Liver (tissue), 9 donors: Measurements from ENCODE around the gene POU6F2. TPM values are rescaled to one million over a fixed set of nuclear protein-coding genes. Genes with fewer than 3 reads are reported as not detected.

Experiments
- DNase-seq: peaks from one replicate; pipeline ENCODE4 v3.0.0-alpha.2; 2017; ENCODE audit warnings: low spot score
- H3K27ac ChIP-seq, 2 donors: one replicate each; pipeline ENCODE4 v1.7.0; 2013; ENCODE audit warnings: inconsistent platforms in 2 of 2, low read length in 2 of 2, control low read depth in 1 of 2, low read depth in 1 of 2, mild to moderate bottlenecking in 1 of 2
- H3K27me3 ChIP-seq, 4 donors: one replicate each; pipeline versions ENCODE4 v1.6.1 to v1.7.0; 2013; ENCODE audit warnings: low read length in 3 of 4, inconsistent platforms in 1 of 4, mild to moderate bottlenecking in 1 of 4, moderate library complexity in 1 of 4; ENCODE audit not compliant: control insufficient read depth in 4 of 4, insufficient read depth in 4 of 4
- H3K36me3 ChIP-seq, 4 donors: one replicate each; pipeline versions ENCODE4 v1.6.1 to v1.7.0; 2013; ENCODE audit warnings: low read length in 3 of 4, mild to moderate bottlenecking in 3 of 4, low read depth in 1 of 4, moderate library complexity in 1 of 4; ENCODE audit not compliant: control insufficient read depth in 4 of 4, insufficient read depth in 3 of 4
- H3K4me1 ChIP-seq, 4 donors: one replicate each; pipeline versions ENCODE4 v1.6.1 to v1.7.0; 2013; ENCODE audit warnings: low read length in 3 of 4, mild to moderate bottlenecking in 3 of 4, moderate library complexity in 1 of 4; ENCODE audit not compliant: control insufficient read depth in 4 of 4, insufficient read depth in 4 of 4
- H3K4me3 ChIP-seq, 3 donors: one replicate each; pipeline versions ENCODE4 v1.6.1 to v1.7.0; 2013; ENCODE audit warnings: low read length in 3 of 3, control low read depth in 1 of 3, low read depth in 1 of 3, mild to moderate bottlenecking in 1 of 3
- H3K9ac ChIP-seq, 2 donors: one replicate each; pipeline ENCODE4 v1.7.0; 2013; ENCODE audit warnings: low read length in 2 of 2, mild to moderate bottlenecking in 2 of 2, moderate library complexity in 2 of 2, control low read depth in 1 of 2, low read depth in 1 of 2
- H3K9me3 ChIP-seq, 4 donors: one replicate each; pipeline versions ENCODE4 v1.6.1 to v1.7.0; 2013; ENCODE audit warnings: low read length in 3 of 4; ENCODE audit not compliant: control insufficient read depth in 4 of 4
- GABPA ChIP-seq, 2 donors: IDR thresholded peaks in 1 of 2; conservative IDR thresholded peaks in 1 of 2; 2 replicates each; pipeline ENCODE4 v1.6.1; 2016; ENCODE audit warnings: antibody characterized with exemption in 2 of 2, mild to moderate bottlenecking in 1 of 2, moderate library complexity in 1 of 2
- HNF4G ChIP-seq: IDR thresholded peaks from 2 replicates; pipeline ENCODE4 v1.6.1; 2016; ENCODE audit warnings: antibody characterized with exemption
- JUND ChIP-seq, 2 donors: IDR thresholded peaks; 2 replicates each; pipeline ENCODE4 v1.6.1; 2016; ENCODE audit warnings: antibody characterized with exemption in 2 of 2
- RAD21 ChIP-seq, 2 donors: IDR thresholded peaks; 2 replicates each; pipeline ENCODE4 v1.6.1; 2016; ENCODE audit warnings: antibody characterized with exemption in 2 of 2, mild to moderate bottlenecking in 2 of 2
- RXRA ChIP-seq, 2 donors: IDR thresholded peaks; 2 replicates each; pipeline ENCODE4 v1.6.1; 2017 to 2018; ENCODE audit warnings: antibody characterized with exemption in 2 of 2, mild to moderate bottlenecking in 1 of 2
- SP1 ChIP-seq: IDR thresholded peaks from 2 replicates; pipeline ENCODE4 v1.6.1; 2018; ENCODE audit warnings: antibody characterized with exemption, mild to moderate bottlenecking
- ZBTB33 ChIP-seq: IDR thresholded peaks from 2 replicates; pipeline ENCODE4 v1.6.1; 2016; ENCODE audit warnings: antibody characterized with exemption
- WGBS: extraction: QIAGEN DNeasy Blood & Tissue Kit; methylation state at CpG from one replicate; pipeline ENCODE4 v1.1.7; 2013; 5-methylcytosine and 5-hydroxymethylcytosine counted together
- polyA plus RNA-seq, 2 donors: library from polyadenylated mRNA; stranded (reverse) in 1 of 2; unstranded in 1 of 2; fragments of 200-250 nt in 1 of 2; fragments of >200 nt in 1 of 2; fragmentation: Nextera tagmentation in 1 of 2; extraction: Ambion mirVana in 1 of 2; gene quantifications; one replicate each; pipeline versions ENCODE4 v1.2.1 to v1.2.3, GENCODE V29; 2013 to 2015
- total RNA-seq, 2 donors: library from RNA; depleted of rRNA; stranded (reverse); fragments of >200 nt; gene quantifications; one replicate each; pipeline ENCODE4 v1.2.3, GENCODE V29; 2014
- TF ChIP-seq, protein P1 (sequence below): IDR thresholded peaks from 2 replicates; pipeline ENCODE4 v1.6.1; 2016; ENCODE audit warnings: antibody characterized with exemption
- TF ChIP-seq, protein P2 (sequence below): IDR thresholded peaks from 2 replicates; pipeline ENCODE4 v1.6.1; 2016; ENCODE audit warnings: antibody characterized with exemption, mild to moderate bottlenecking
- donor health status: healthy.
- donor health status: healthy.
- donor health status: healthy.
- donor health status: healthy.
- donor health status: healthy.

Gene POU6F2
- total and polyA plus RNA-seq, 4 donors = under 0.01 to 0.24 (median 0.08) TPM; not detected in 1

DNA sequence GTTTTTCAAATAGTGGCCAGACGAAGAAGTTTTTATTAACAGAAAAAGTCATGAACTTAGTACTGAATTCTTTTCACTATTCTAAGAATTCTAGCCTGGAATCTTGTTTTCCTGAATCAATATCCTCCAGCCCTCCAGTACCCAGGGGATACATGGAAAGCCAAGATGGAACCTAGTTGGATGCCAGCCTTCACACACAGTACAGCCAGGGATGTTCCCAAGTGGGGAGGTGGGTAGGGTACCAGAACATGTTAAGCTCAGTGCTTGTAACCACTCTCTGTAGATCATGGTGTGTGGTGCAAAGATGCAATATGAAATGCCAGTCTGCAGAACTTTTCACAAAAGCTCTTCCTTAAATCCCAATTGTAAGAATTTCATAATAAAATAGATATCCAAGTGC is 128.0 kb downstream of the POU6F2 start:
- Histone ChIP-seq H3K9ac (no peak overlapping the region), H3K27ac (no peak overlapping the region), H3K4me1 (no peaks in the 10 kb centered on the region), H3K9me3 (no peaks in the 10 kb centered on the region), H3K36me3 (no peaks in the 10 kb centered on the region), H3K4me3 (no peak overlapping the region), H3K27me3 (no peaks in the 10 kb centered on the region)
- no peak for TF ChIP-seq RAD21 (IDR thresholded peaks at IDR 0.05)
- no peak for TF ChIP-seq HNF4G
- DNase-seq = no peak
- 71% methylated on average over 1 of the region's 1 CpG for WGBS

DNA sequence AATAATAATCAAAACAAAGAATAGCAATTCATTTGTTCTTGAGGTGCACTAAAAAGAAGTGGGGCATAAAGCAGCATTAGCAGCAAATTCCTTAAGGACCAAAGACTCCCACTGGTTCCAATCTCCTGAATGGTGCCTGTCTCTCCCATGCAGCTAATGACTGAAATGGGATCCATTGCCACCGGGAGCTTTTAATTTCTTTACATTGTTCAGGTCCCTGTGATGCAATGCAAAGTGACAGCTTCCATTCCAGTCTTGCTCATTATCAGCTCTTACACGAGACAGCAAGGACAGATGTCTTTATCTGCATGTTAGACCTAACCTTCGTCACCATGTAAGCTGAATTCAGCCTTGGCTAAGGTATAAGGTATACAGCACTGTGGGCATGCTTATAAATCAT is 148.1 kb downstream of the POU6F2 start:
- Histone ChIP-seq H3K27ac (no peak overlapping the region), H3K9ac (no peak overlapping the region), H3K4me1 (peaks cover 0 to under 1% (median under 1%) of the 10 kb centered on the region in 4 donors), H3K4me3 (no peak overlapping the region), H3K36me3 (no peaks in the 10 kb centered on the region), H3K9me3 (no peaks in the 10 kb centered on the region), H3K27me3 (no peaks in the 10 kb centered on the region)
- TF ChIP-seq ZBTB33 (no peak), HNF4G (no peak), SP1 (no peak), GABPA (IDR thresholded peaks at IDR 0.05 in 1 of 2, conservative IDR thresholded peaks at IDR 0.05 in 1 of 2) (no peak), JUND (IDR thresholded peaks at IDR 0.05) (no peak)
- TF ChIP-seq, protein P1, sequence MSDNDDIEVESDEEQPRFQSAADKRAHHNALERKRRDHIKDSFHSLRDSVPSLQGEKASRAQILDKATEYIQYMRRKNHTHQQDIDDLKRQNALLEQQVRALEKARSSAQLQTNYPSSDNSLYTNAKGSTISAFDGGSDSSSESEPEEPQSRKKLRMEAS = no peak
- TF ChIP-seq, protein P2, sequence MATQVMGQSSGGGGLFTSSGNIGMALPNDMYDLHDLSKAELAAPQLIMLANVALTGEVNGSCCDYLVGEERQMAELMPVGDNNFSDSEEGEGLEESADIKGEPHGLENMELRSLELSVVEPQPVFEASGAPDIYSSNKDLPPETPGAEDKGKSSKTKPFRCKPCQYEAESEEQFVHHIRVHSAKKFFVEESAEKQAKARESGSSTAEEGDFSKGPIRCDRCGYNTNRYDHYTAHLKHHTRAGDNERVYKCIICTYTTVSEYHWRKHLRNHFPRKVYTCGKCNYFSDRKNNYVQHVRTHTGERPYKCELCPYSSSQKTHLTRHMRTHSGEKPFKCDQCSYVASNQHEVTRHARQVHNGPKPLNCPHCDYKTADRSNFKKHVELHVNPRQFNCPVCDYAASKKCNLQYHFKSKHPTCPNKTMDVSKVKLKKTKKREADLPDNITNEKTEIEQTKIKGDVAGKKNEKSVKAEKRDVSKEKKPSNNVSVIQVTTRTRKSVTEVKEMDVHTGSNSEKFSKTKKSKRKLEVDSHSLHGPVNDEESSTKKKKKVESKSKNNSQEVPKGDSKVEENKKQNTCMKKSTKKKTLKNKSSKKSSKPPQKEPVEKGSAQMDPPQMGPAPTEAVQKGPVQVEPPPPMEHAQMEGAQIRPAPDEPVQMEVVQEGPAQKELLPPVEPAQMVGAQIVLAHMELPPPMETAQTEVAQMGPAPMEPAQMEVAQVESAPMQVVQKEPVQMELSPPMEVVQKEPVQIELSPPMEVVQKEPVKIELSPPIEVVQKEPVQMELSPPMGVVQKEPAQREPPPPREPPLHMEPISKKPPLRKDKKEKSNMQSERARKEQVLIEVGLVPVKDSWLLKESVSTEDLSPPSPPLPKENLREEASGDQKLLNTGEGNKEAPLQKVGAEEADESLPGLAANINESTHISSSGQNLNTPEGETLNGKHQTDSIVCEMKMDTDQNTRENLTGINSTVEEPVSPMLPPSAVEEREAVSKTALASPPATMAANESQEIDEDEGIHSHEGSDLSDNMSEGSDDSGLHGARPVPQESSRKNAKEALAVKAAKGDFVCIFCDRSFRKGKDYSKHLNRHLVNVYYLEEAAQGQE = no peak
- WGBS = 73% methylated on average over 3 of the region's 3 CpGs
- DNase-seq = no peak

DNA sequence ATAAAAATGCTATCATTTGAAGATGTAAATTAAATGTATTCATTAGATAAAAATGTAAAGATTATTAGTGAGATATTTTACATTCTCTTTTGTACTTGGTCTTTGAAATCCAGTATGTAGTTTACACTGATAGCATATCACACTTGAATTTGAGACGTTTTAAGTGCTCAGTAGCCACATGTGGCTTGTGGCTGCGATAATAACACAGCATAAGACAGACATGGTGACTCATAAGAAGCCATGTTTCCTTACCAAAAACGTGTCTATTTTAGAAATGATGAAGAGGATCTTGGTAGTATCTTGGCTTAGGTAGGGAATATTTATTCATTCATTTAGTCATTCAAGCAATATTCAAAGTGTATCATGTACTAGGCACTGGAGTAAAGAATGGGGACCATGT is 149.3 kb downstream of the POU6F2 start:
- no peak overlapping the region for H3K4me3 ChIP-seq
- no peaks in the 10 kb centered on the region for H3K36me3 ChIP-seq
- peaks cover 0 to 4% (median under 1%) of the 10 kb centered on the region in 4 donors for H3K4me1 ChIP-seq
- DNase-seq = no peak
- H3K27ac ChIP-seq = no peak overlapping the region
- no peak overlapping the region for H3K9ac ChIP-seq
- no peaks in the 10 kb centered on the region for H3K27me3 ChIP-seq
- 57% methylated on average over 3 of the region's 3 CpGs for WGBS
- TF ChIP-seq JUND (IDR thresholded peaks at IDR 0.05) (no peak), RXRA (IDR thresholded peaks at IDR 0.05) (no peak)
- no peaks in the 10 kb centered on the region for H3K9me3 ChIP-seq
